ENCODE measurements around the gene SULT1E1.

SULT1E1 gene

GRCh38 chr4:69860052-69860451, at the start of gene SULT1E1:
Gene SULT1E1, minus strand, starts transcription at chr4:69860145. Its CDS starts 2,501 bp downstream, at chr4:69857644.
- no peak for DNase-seq

GRCh38 chr4:69909195-69909594, 49.2 kb upstream of the SULT1E1 start:
- DNase-seq = no peak

DNA sequence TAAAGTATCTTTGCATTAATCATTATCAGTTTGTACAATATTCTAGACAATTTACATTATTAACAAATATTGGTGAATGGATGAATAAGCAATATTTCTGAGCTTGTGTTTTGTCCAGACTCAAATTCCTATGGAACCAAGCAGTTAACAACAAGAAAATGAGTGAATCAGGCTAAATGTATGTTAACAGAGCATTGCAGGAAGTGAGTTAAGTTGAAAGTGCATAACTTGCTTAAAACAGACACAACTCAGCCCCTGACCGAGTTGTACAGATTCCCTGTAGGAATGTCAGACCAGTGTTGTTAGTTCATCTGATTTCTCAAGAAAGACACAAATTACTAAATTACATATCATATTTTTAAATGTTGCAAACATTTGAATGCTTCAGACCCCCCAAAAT, 47.2 kb upstream of the SULT1E1 start:
- no peak for DNase-seq

GRCh38 chr4:69896530-69897116, 36.7 kb upstream of the SULT1E1 start:
- no peak for DNase-seq

GRCh38 chr4:69894721-69895120, 34.8 kb upstream of the SULT1E1 start:
- no peak for DNase-seq

- no peak for DNase-seq
Observed at GRCh38 chr4:69894186-69894585, 34.2 kb upstream of the SULT1E1 start.

- DNase-seq = no peak
Observed at GRCh38 chr4:69888336-69888735, 28.4 kb upstream of the SULT1E1 start.

DNA sequence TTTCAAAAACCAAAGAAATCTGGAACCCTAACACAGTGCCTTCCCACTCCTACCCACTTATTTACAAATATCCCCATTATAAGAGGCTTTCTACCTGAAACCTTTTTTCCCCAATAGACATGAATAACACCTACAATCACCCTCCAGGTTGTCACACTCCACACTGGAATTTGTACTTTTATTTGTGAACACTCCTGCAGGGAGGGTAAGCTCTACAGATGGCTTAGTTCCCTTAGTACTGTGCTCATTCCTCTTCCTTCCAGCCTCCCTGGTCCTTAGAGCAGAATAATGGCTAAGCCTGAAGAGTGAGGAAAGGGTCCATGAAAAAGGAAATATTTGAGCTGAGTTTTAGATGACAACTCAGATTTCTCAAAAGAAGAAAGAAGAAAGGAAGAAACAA, 22.2 kb upstream of the SULT1E1 start:
- no peak for DNase-seq

DNA sequence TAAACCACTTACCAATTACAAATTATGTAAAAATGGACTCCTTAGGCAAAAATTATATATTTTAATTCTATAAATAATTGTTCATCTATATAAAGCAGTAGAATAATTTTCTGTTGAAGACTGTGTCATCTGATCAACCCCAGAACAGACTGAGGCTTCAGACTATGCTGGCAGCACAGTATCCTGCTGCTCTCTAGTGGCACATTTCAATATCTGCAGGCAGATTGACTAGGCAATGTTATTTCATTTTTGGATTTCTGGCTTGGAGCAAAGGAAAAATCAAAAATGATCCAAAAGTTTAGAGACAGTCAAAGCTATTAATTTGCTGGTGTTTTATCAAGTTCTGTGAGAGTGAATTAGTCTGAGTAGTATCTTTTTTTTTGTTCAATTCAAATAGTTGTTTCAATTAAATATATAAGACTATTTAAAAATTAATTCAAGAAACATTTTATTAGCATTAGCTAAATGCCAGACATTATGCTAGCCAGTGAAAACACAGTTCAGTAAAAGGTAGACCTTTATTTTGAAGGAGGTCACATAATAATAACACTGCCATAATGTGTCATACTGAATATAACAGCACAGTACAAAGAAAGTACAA, 21.3 kb upstream of the SULT1E1 start:
- no peak for DNase-seq

- no peak for DNase-seq
Observed at GRCh38 chr4:69878250-69878649, 18.3 kb upstream of the SULT1E1 start.

DNA sequence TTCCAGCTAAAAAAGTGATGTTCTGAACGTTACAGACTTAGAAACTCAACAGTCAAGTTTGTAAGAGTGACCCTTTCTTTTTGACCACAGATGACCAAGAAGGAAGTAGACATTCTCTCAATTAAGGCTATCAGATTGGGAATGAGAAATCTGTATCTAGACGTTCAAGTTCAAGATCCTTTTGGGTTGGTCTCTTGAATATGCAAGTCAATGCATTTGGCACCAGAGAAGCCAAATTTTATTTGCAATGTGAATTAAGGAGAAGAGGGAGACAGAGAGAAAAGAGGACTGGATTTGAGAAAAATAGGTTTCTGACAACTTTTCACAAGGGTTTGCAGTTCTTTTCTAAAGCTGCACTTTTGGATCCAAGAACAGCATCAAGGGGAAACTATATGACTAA, 17.5 kb upstream of the SULT1E1 start:
- DNase-seq = no peak

DNA sequence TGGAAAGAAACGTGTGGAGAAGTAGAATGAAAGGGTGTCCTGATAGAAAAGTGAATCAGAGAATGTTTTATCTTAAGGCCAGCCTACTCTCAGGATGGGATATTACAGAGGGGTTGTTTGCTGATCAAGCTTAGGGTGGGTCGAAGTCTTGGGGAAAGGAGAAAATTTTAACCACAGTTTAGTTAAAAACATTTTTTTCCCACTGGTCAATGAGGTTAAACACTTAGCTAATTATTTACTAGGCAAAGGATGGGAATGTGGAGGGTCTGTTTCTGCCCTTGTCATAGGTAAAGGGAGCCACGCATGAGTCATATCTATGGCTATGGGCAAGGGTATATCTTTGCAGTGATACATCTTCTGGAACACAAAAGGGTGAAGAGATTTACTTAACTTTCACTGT, 16.1 kb upstream of the SULT1E1 start:
- no peak for DNase-seq

- no peak for DNase-seq
Observed at GRCh38 chr4:69875576-69875975, 15.6 kb upstream of the SULT1E1 start.

DNA sequence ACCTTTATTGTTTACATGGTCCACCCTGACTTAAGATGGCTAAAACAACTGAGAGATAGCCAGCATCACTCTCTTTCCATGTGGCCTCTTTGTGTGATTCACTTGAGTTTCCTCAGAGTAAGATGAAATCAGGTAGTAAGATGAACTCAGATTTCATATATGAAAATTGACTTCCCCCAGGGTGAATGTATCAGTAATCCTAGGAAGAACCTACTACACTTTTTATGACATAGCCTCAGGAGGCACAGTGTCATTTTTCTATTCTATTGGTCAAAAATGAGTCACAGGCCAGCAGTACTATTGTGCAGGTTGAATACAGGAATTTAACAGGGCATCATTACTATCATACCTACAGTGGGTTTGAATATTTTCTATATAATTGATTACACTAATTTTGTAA, 14.6 kb upstream of the SULT1E1 start:
- DNase-seq = no peak

DNA sequence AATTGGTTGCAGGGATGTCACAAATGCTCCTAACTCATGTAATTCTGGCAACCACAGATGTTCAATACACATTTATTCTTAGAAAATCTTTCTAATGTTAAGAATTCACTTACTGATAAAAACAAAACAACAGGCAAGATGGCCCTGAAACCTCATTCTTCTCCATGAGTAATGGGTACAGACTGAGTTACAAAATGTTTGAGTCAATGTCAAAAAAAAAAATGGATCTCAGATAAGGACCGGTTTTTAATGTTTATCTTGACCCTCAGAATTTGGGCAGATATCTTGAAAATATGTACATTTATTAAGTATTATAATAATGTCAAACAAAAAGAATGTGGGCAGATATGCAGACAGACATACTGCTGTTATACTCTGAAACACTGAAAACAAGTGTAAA, 1.8 kb upstream of the SULT1E1 start:
- no peak for DNase-seq

- no peak for DNase-seq
Observed at GRCh38 chr4:69860521-69861298, 765 bp upstream of the SULT1E1 start.

DNA sequence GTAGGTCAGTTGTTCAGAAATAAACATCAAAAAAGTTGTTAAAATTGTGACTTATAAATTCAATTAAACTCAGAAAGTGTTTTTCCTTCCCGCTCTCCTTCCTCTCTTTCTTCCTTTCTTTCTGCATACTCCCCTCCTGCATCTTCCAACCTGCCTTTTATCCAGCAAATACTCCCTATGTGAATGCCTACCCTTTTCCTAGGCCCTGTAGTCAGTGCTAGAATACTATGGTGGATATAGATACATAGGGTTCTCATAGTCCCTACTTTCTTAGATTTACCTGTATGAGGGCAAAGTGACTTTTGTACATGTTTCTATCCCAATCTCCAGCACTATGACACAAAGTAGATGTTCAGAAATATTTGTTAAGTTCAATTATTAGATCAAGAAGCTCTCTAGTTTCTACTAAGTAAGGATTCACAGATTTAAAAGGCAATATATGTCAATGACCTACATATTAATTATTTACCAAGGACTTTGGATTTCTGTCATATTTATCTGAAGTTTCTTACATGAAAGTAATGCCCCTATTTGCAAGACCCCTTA, 732 bp downstream of the SULT1E1 start:
- no peak for DNase-seq

GRCh38 chr4:69858690-69859089, 1.3 kb downstream of the SULT1E1 start:
- DNase-seq = peak; percentile 53

DNA sequence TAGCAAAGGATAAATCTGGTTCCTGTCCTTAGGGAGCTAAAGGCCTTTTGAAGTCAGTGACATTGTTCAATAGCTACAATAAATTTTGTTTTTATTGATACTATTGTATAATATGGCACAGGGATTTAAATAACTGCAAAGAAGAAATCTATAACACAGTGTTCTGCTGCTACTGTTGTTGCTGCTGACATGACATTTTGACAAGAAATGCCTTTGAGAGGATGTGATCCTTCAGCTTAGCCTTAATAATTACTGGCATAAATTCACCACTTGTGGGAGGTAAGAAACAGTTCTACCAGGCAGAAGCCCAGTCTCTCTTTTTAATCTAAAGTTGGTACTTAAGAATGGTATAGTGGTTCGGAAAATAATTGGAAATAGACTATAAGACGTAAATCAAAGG, 4.1 kb downstream of the SULT1E1 start:
- DNase-seq = no peak

DNA sequence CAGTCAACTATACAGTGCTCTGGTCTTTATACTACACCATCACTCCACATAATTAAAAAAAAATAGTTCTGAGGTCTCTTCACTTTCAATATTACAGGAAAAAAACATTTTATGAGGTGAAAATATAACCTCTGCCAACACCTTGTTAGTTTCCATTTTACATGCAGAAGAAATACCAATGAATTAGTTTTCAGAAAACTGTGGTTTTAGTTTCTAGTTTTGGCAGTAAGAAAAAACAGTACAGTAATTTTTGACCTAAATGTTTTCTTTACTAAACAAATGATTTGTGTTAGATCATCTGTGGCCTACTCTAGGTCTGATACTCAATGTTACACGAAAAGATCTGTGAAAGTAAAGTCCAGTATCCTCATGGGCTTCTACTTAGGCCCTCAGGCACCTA, 10.0 kb downstream of the SULT1E1 start:
- DNase-seq = no peak

GRCh38 chr4:69849297-69849696, 10.6 kb downstream of the SULT1E1 start:
- no peak for DNase-seq

DNA sequence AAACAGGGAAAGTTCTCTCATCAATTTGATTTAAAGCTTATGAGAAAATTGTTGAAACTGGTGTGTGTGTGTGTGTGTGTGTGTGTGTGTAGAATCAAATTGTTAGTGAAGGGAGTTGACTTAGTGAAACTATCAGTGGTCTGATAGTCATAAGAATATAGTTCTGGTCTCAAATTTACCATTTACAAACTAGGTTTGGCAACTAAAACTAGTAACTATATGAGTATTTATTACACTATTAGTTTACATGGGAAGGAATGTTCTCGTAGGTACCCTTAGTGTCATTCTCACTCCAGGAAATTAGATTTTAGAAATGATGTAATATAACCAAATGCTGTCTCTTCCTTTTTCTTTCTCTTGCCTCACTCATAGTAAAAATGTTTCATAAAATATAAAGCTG, 11.9 kb downstream of the SULT1E1 start:
- no peak for DNase-seq

GRCh38 chr4:69843932-69844331, 16.0 kb downstream of the SULT1E1 start:
- DNase-seq = no peak

DNA sequence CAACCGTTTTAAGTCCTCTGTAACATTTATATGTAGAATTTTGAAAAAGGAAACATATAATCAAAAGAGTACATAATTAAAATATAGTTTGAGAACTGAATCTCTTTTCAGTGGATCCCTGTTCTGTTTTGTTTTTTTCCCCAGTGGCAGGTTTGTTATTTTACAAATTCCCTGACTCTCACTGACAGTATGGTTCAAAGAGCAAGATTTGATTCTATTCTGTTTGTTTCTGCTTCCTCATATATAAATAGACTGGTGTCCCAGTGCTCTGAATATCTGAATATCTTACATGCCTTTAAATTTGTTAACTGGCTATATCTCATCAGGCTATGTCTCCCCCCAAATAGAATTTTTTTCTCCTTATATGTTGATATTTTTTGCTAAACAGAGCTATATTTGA, 16.6 kb downstream of the SULT1E1 start:
- DNase-seq = no peak

All from NCI-H524 treated with DMSO at 0.1 percent for 48 hours (cell line).